Activated CD8-positive, alpha-beta T cell treated with anti-CD3 and anti-CD28 coated beads for 36 hours (primary cell): ENCODE data around the gene ST3GAL3. TPM values are rescaled to one million over a fixed set of nuclear protein-coding genes. Genes with fewer than 3 reads are reported as not detected.

Experiments
- ATAC-seq: fragments of 200-7000 bp; cut with Tn5 transposase; one replicate; pipeline ENCODE4 v1.10.0; 2021; ENCODE audit warnings: mild to moderate bottlenecking, moderate library complexity
- CTCF ChIA-PET: fragments of 350-600 bp; sonication (Branson Sonifier 250); formaldehyde crosslinking; loops from one replicate; lab custom pipeline; 2021; ENCODE audit warnings: antibody characterized with exemption; lab: Charles Lee
- POLR2A ChIA-PET: fragments of 350-600 bp; sonication (Branson Sonifier 250); formaldehyde crosslinking; loops from one replicate; lab custom pipeline; 2021; ENCODE audit warnings: antibody characterized with exemption; lab: Charles Lee
- DNase-seq: peaks from one replicate; pipeline ENCODE4 v3.0.0-alpha.2; 2020
- H3K27ac Mint-ChIP-seq: one replicate; pipeline ENCODE4 v1.8.0; 2021; ENCODE audit warnings: mild to moderate bottlenecking, mixed read lengths
- H3K27me3 Mint-ChIP-seq: one replicate; pipeline ENCODE4 v1.8.0; 2021; ENCODE audit warnings: mixed read lengths
- H3K36me3 Mint-ChIP-seq: one replicate; pipeline ENCODE4 v1.8.0; 2021; ENCODE audit warnings: low read depth, mixed read lengths
- H3K4me1 Mint-ChIP-seq: one replicate; pipeline ENCODE4 v1.8.0; 2021; ENCODE audit warnings: low read depth, mixed read lengths
- H3K4me3 Mint-ChIP-seq: one replicate; pipeline ENCODE4 v1.8.0; 2021; ENCODE audit warnings: mild to moderate bottlenecking, moderate library complexity, mixed read lengths
- H3K9me3 Mint-ChIP-seq: one replicate; pipeline ENCODE4 v1.8.0; 2021; ENCODE audit warnings: mixed read lengths
- intact Hi-C: fragments of 100-400 bp; cut with micrococcal nuclease; formaldehyde crosslinking; loops from one replicate; pipeline ENCODE4 v1.10.0; 2022
- total RNA-seq, 2 experiments: library from RNA; stranded (reverse); gene quantifications; one replicate each; pipeline ENCODE4 v1.2.3, GENCODE V29; 2021
- TF ChIP-seq, protein P1 (sequence below): fragments of 200-600 bp; IDR thresholded peaks from one replicate; pipeline ENCODE4 v1.8.0; 2022; ENCODE audit warnings: antibody characterized with exemption, mild to moderate bottlenecking

Gene ST3GAL3
- total RNA-seq, 2 experiments from 2014 or later = 14.5 to 20.0 TPM

DNA sequence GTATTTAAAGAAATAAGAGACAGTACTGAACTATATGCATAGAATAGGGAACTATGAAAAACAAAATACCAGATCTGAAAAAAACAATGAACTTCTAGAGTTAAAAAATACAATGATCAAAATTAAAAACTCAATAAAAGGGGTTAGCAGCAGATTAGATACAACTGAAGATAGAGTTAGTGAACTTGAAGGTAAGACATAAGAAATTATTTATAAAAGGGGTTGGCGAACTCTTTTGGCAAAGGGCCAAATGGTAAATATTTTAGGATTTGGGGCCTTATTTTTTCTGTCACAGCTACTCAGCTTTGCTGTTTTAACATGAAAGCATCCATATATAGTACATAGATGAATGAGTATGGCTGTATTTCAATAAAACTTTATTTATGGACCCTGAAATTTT is 111.4 kb downstream of the ST3GAL3 start:
- Mint-ChIP-seq H3K36me3 (peaks cover 44% of the 10 kb centered on the region), H3K27ac (no peak overlapping the region)
- no peak for DNase-seq

DNA sequence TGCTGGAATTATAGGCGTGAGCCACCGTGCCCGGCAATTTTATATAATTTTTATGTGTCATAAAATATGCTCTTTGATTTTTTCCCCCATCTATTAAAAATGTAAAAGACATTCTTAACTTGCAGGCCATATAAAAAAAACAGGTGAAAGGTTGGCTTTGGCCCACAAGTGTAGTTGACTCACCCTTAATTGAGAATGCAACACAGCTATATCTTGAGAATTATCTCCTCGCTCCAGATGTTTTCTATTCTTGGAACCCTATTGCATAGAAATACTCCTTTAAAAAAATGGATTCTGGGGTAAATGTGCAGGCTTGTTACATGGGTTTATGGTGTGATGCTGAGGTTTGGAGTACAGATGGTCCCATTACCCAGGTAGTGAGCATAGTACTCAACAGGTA is 112.0 kb downstream of the ST3GAL3 start:
- Mint-ChIP-seq H3K27ac (no peak overlapping the region), H3K27me3 (no peaks in the 10 kb centered on the region), H3K9me3 (peaks cover 6% of the 10 kb centered on the region), H3K36me3 (peaks cover 44% of the 10 kb centered on the region), H3K4me3 (no peak overlapping the region), H3K4me1 (no peaks in the 10 kb centered on the region)
- intact Hi-C loops = no loop called here
- ChIA-PET POLR2A (no interaction called here), CTCF (no interaction called here)
- TF ChIP-seq, protein P1, sequence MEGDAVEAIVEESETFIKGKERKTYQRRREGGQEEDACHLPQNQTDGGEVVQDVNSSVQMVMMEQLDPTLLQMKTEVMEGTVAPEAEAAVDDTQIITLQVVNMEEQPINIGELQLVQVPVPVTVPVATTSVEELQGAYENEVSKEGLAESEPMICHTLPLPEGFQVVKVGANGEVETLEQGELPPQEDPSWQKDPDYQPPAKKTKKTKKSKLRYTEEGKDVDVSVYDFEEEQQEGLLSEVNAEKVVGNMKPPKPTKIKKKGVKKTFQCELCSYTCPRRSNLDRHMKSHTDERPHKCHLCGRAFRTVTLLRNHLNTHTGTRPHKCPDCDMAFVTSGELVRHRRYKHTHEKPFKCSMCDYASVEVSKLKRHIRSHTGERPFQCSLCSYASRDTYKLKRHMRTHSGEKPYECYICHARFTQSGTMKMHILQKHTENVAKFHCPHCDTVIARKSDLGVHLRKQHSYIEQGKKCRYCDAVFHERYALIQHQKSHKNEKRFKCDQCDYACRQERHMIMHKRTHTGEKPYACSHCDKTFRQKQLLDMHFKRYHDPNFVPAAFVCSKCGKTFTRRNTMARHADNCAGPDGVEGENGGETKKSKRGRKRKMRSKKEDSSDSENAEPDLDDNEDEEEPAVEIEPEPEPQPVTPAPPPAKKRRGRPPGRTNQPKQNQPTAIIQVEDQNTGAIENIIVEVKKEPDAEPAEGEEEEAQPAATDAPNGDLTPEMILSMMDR = no peak
- ATAC-seq = no peak
- DNase-seq = no peak

More for the DNA sequence above, 111.4 kb downstream of the ST3GAL3 start:
- CTCF ChIA-PET = no interaction called here
- peaks cover 6% of the 10 kb centered on the region for H3K9me3 Mint-ChIP-seq
- intact Hi-C loops = no loop called here
- TF ChIP-seq, protein P1 = no peak
- no peaks in the 10 kb centered on the region for H3K4me1 Mint-ChIP-seq
- no peak overlapping the region for H3K4me3 Mint-ChIP-seq
- H3K27me3 Mint-ChIP-seq = no peaks in the 10 kb centered on the region
- POLR2A ChIA-PET = no interaction called here
- ATAC-seq = no peak

DNA sequence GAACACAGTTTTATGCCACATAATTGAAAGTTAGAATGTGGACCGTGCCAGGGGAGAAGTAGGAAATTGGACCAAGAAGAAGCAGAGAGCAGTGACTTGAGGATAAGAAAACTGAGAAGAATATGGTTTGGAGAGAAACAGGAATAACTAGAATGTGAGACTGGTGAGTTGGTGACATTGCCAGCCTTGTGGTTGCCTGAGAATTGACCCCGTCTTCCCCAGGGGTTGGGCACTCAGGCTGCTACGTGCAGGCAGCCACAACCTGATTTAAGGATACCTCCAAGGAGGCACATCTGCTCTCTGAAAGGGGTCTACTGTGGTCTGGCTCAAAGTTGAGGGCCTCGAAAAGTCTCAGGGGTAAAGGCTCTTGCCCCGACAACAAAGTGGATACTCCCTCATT is 114.1 kb downstream of the ST3GAL3 start:
- Mint-ChIP-seq H3K27me3 (no peaks in the 10 kb centered on the region), H3K36me3 (peaks cover 26% of the 10 kb centered on the region), H3K4me1 (no peaks in the 10 kb centered on the region), H3K9me3 (peaks cover 6% of the 10 kb centered on the region), H3K27ac (no peak overlapping the region), H3K4me3 (no peak overlapping the region)
- TF ChIP-seq, protein P1 = no peak
- CTCF ChIA-PET = no interaction called here
- ATAC-seq (no peak), DNase-seq (no peak)
- intact Hi-C loops = no loop called here
- POLR2A ChIA-PET = no interaction called here

DNA sequence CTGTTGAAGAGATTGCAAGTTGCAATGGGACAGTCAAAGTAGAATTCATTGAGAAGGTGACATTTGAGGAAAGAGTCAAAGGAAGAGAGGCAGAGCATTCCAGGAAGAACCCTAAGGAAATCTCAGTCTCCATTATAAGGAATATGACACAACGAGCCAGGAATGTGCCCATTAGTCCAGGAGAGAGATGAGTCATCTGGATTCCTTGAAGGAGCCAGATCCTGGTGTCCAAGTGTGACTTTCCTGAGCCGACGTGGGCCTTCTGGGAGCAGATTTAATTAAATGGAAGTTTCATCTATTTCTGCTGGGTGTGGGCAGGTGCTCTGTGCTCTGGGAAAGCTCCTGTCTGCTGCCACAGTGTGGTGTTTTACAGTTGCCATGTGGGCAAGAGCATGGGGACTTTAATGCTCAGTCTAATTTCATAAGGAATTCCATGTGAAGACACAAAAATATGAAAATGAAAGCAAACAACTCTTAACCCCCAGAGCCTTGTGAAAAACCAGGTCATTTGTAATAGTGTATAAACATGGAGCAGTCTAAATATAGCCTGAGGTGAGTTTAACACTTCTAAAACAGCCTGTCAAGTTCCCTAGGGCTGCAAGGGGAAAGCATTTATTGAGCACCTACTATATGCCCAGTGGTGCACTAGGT is 114.8 kb downstream of the ST3GAL3 start:
- H3K36me3 Mint-ChIP-seq = peaks cover 25% of the 10 kb centered on the region
- CTCF ChIA-PET = no interaction called here
- POLR2A ChIA-PET = no interaction called here
- no peaks in the 10 kb centered on the region for H3K4me1 Mint-ChIP-seq
- ATAC-seq (no peak), DNase-seq (no peak)
- no peak overlapping the region for H3K4me3 Mint-ChIP-seq
- intact Hi-C loops = no loop called here
- peaks cover 6% of the 10 kb centered on the region for H3K9me3 Mint-ChIP-seq
- TF ChIP-seq, protein P1 = no peak
- H3K27ac Mint-ChIP-seq = no peak overlapping the region
- no peaks in the 10 kb centered on the region for H3K27me3 Mint-ChIP-seq

DNA sequence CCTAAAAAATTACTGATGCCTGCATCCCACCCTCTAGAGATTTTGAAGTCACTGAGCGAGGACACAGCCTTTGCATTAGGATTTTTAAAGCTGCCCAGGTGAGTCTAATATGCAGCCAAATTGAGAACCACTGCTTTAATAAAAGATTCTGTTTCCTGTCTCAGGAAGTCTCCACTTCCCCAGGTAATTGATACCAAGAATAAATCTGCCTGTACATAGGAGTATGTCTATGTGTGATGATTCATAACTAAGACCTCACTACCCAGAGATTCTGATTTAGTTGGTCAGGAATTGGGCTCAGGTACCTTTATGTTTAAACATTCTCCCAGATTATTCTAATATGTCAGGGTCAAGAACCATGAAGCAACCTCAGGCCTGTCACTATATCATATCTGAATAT is 117.5 kb downstream of the ST3GAL3 start:
- ChIA-PET POLR2A (no interaction called here), CTCF (no interaction called here)
- H3K4me1 Mint-ChIP-seq = no peaks in the 10 kb centered on the region
- no peak for DNase-seq
- ATAC-seq = no peak
- H3K4me3 Mint-ChIP-seq = no peak overlapping the region
- no peaks in the 10 kb centered on the region for H3K9me3 Mint-ChIP-seq
- no peaks in the 10 kb centered on the region for H3K27me3 Mint-ChIP-seq
- H3K36me3 Mint-ChIP-seq = peaks cover 7% of the 10 kb centered on the region
- no peak overlapping the region for H3K27ac Mint-ChIP-seq
- intact Hi-C loops = no loop called here
- TF ChIP-seq, protein P1 = no peak
